GM19452 (cell line): Measurements from ENCODE around the gene CAMKMT.
A peak's percentile ranks its signal among the peaks of the same experiment; 100 is the strongest.
"Not testable (repeated sequence)": the region's sequence is repeated elsewhere in the genome, so short reads cannot be mapped to it uniquely, and the experiment has no call there.

Source experiments
- ATAC-seq: cut with Tn5 transposase; IDR thresholded peaks from one replicate; pipeline ENCODE4 v1.9.1; 2021; ENCODE audit not compliant: unreplicated experiment

The CAMKMT gene

GRCh38 chr2:44358503-44358902, 3.2 kb upstream of the CAMKMT start:
- ATAC-seq: no peak

GRCh38 chr2:44360749-44361329, 908 bp upstream of the CAMKMT start:
- ATAC-seq: no peak

- ATAC-seq: peak; percentile 14
Observed at GRCh38 chr2:44362207-44363015, 664 bp downstream of the CAMKMT start.

- no peak for ATAC-seq
Observed at GRCh38 chr2:44364604-44365003, 2.9 kb downstream of the CAMKMT start.

- ATAC-seq: no peak
Observed at GRCh38 chr2:44367591-44367990, 5.8 kb downstream of the CAMKMT start.

- ATAC-seq: no peak
Observed at GRCh38 chr2:44369392-44369791, 7.6 kb downstream of the CAMKMT start.

GRCh38 chr2:44371445-44371844, 9.7 kb downstream of the CAMKMT start:
- no peak for ATAC-seq

GRCh38 chr2:44372246-44372645, 10.5 kb downstream of the CAMKMT start:
- no peak for ATAC-seq

GRCh38 chr2:44377486-44377885, 15.7 kb downstream of the CAMKMT start:
- no peak for ATAC-seq

GRCh38 chr2:44385226-44385625, 23.5 kb downstream of the CAMKMT start:
- ATAC-seq: not testable (repeated sequence)

- ATAC-seq: no peak
Observed at GRCh38 chr2:44388877-44389276, 27.1 kb downstream of the CAMKMT start.

GRCh38 chr2:44389895-44390294, 28.1 kb downstream of the CAMKMT start:
- no peak for ATAC-seq

- ATAC-seq: no peak
Observed at GRCh38 chr2:44392338-44392943, 30.7 kb downstream of the CAMKMT start.

- no peak for ATAC-seq
Observed at GRCh38 chr2:44397447-44398175, 35.9 kb downstream of the CAMKMT start.

- no peak for ATAC-seq
Observed at GRCh38 chr2:44398243-44398897, 36.6 kb downstream of the CAMKMT start.

GRCh38 chr2:44420725-44421124, 59.0 kb downstream of the CAMKMT start:
- ATAC-seq: no peak

GRCh38 chr2:44424211-44424610, 62.5 kb downstream of the CAMKMT start:
- ATAC-seq: no peak

- no peak for ATAC-seq
Observed at GRCh38 chr2:44429034-44429433, 67.3 kb downstream of the CAMKMT start.

GRCh38 chr2:44430342-44430741, 68.6 kb downstream of the CAMKMT start:
- ATAC-seq: no peak

GRCh38 chr2:44433895-44434294, 72.1 kb downstream of the CAMKMT start:
- ATAC-seq: no peak

GRCh38 chr2:44441200-44441599, 79.5 kb downstream of the CAMKMT start:
- ATAC-seq: no peak
